ENCODE results near the gene HEATR5A. TPM values are rescaled to one million over a fixed set of nuclear protein-coding genes. Genes with fewer than 3 reads are reported as not detected.

The HEATR5A gene
- total and polyA plus RNA-seq, 2 of the 13 experiments (the other 11 are each of a cell fraction or from before 2014, with no cell fraction given), result 36.4 to 105 TPM

DNA sequence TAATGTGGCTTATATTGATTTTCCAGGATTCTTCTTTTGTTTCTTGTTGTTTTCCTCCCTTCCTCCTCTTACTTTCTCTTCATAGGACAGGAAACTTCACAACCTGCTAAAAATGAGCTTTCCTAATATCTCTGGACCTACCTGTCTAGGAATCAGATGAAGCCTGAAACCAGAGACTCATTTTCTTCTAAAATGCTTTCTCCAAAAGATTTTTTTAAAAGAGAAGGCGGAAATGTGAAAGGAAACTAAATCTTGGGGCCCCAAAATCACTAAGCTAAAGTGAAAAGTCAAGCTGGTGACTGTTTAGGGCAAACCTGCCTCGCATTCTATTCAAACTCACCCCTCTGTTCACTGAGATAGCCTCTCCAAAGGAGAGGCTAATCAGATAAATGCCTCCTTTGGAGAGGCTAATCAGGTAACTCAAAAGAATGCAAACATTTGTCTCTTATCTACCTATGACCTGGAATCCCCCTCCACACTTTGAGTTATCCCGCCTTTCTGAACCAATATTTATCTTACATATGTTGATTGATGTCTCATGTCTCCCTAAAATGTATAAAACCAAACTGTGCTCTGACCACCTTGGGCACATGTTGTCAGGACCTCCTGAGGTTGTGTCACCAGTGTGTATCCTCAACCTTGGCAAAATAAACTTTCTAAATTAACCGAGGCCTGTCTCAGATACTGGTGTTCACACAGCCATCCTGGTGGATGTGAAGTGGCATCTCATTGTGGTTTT lies 140.0 kb downstream of the HEATR5A start (continued):
- TF ChIP-seq, protein P1, sequence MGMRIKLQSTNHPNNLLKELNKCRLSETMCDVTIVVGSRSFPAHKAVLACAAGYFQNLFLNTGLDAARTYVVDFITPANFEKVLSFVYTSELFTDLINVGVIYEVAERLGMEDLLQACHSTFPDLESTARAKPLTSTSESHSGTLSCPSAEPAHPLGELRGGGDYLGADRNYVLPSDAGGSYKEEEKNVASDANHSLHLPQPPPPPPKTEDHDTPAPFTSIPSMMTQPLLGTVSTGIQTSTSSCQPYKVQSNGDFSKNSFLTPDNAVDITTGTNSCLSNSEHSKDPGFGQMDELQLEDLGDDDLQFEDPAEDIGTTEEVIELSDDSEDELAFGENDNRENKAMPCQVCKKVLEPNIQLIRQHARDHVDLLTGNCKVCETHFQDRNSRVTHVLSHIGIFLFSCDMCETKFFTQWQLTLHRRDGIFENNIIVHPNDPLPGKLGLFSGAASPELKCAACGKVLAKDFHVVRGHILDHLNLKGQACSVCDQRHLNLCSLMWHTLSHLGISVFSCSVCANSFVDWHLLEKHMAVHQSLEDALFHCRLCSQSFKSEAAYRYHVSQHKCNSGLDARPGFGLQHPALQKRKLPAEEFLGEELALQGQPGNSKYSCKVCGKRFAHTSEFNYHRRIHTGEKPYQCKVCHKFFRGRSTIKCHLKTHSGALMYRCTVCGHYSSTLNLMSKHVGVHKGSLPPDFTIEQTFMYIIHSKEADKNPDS (CRISPR knock-in tag; IDR thresholded peaks at IDR 0.05), result no peak; the same call in 1 of the 2 replicates
- TF ChIP-seq, protein P2, sequence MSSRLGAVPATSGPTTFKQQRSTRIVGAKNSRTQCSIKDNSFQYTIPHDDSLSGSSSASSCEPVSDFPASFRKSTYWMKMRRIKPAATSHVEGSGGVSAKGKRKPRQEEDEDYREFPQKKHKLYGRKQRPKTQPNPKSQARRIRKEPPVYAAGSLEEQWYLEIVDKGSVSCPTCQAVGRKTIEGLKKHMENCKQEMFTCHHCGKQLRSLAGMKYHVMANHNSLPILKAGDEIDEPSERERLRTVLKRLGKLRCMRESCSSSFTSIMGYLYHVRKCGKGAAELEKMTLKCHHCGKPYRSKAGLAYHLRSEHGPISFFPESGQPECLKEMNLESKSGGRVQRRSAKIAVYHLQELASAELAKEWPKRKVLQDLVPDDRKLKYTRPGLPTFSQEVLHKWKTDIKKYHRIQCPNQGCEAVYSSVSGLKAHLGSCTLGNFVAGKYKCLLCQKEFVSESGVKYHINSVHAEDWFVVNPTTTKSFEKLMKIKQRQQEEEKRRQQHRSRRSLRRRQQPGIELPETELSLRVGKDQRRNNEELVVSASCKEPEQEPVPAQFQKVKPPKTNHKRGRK (CRISPR knock-in tag; IDR thresholded peaks at IDR 0.05), result no peak
- TF ChIP-seq SMAD3 (CRISPR knock-in tag; IDR thresholded peaks at IDR 0.05), result no peak
- TF ChIP-seq HNRNPL (IDR thresholded peaks at IDR 0.05; ENCODE audit: low read depth, low read length), result no peak
- TF ChIP-seq FOXA3 (CRISPR knock-in tag; IDR thresholded peaks at IDR 0.05), result peak; percentile 84
- peak; percentile 81; the same call in 1 of the 2 replicates for TF ChIP-seq ZNF703 (CRISPR knock-in tag; IDR thresholded peaks at IDR 0.05; ENCODE audit: borderline replicate concordance)
- peak; percentile 54; the same call in 1 of the 2 replicates for TF ChIP-seq ZNF547 (CRISPR knock-in tag; IDR thresholded peaks at IDR 0.05)
- peak; percentile 68 for TF ChIP-seq ARNTL (CRISPR knock-in tag; IDR thresholded peaks at IDR 0.05)
- TF ChIP-seq TOE1 (CRISPR knock-in tag; IDR thresholded peaks at IDR 0.05), result 0 out of 2 replicates have a peak, but pooled peaks have one; percentile 53
- TF ChIP-seq, protein P3, sequence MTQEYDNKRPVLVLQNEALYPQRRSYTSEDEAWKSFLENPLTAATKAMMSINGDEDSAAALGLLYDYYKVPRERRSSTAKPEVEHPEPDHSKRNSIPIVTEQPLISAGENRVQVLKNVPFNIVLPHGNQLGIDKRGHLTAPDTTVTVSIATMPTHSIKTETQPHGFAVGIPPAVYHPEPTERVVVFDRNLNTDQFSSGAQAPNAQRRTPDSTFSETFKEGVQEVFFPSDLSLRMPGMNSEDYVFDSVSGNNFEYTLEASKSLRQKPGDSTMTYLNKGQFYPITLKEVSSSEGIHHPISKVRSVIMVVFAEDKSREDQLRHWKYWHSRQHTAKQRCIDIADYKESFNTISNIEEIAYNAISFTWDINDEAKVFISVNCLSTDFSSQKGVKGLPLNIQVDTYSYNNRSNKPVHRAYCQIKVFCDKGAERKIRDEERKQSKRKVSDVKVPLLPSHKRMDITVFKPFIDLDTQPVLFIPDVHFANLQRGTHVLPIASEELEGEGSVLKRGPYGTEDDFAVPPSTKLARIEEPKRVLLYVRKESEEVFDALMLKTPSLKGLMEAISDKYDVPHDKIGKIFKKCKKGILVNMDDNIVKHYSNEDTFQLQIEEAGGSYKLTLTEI (CRISPR knock-in tag; conservative IDR thresholded peaks at IDR 0.05), result no peak
- peak; percentile 87 for TF ChIP-seq CREM (IDR thresholded peaks at IDR 0.05)
- no peak for TF ChIP-seq CREM (CRISPR knock-in tag; IDR thresholded peaks at IDR 0.05)
- peak; percentile 41; the same call in 1 of the 2 replicates for TF ChIP-seq RFXANK (CRISPR knock-in tag; IDR thresholded peaks at IDR 0.05)
- no peak for TF ChIP-seq HIVEP1 (CRISPR knock-in tag; IDR thresholded peaks at IDR 0.05)
- TF ChIP-seq ZMYM2 (CRISPR knock-in tag; IDR thresholded peaks at IDR 0.05), result peak; percentile 54
- TF ChIP-seq RBM39 (IDR thresholded peaks at IDR 0.05; ENCODE audit: low read depth, low read length, poor library complexity, severe bottlenecking), result no peak
- TF ChIP-seq ZSCAN9 (CRISPR knock-in tag; IDR thresholded peaks at IDR 0.05; ENCODE audit: borderline replicate concordance), result no peak; the same call in 1 of the 2 replicates
- TF ChIP-seq MEIS1 (CRISPR knock-in tag; IDR thresholded peaks at IDR 0.05; ENCODE audit: borderline replicate concordance), result no peak
- no peak for TF ChIP-seq ZNF749 (CRISPR knock-in tag; IDR thresholded peaks at IDR 0.05; ENCODE audit: borderline replicate concordance)
- TF ChIP-seq, protein P4, sequence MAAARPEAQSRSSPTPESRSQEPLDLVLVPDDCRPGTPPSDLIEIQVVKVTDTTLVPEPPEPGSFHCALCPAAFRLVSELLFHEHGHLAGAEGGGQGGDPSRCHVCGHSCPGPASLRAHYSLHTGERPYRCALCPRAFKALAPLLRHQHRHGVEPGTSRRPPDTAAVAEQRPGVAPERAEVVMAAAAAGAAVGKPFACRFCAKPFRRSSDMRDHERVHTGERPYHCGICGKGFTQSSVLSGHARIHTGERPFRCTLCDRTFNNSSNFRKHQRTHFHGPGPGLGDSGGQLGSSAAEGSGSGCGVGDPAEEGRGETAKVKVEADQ (CRISPR knock-in tag; IDR thresholded peaks at IDR 0.05; ENCODE audit: borderline replicate concordance), result 0 out of 2 replicates have a peak, but pooled peaks have one; percentile 24
- TF ChIP-seq SNAPC2 (CRISPR knock-in tag; IDR thresholded peaks at IDR 0.05), result 0 out of 2 replicates have a peak, but pooled peaks have one; percentile 33
- TF ChIP-seq ELF4 (CRISPR knock-in tag; IDR thresholded peaks at IDR 0.05; ENCODE audit: borderline replicate concordance), result no peak
- no peak for TF ChIP-seq ZNF20 (CRISPR knock-in tag; IDR thresholded peaks at IDR 0.05)
- TF ChIP-seq IRF2 (CRISPR knock-in tag; IDR thresholded peaks at IDR 0.05), result peak; percentile 31; the same call in 1 of the 2 replicates
- peak; percentile 58; the same call in 1 of the 2 replicates for TF ChIP-seq POGZ (CRISPR knock-in tag; IDR thresholded peaks at IDR 0.05)
